Activated naive CD4-positive, alpha-beta T cell treated with anti-CD3 and anti-CD28 coated beads, Interleukin-2, amount 50 U/mL, for 24 hours (primary cell): ENCODE measurements around the gene KIAA0232.
"Not testable (repeated sequence)": the region's sequence is repeated elsewhere in the genome, so short reads cannot be mapped to it uniquely, and the experiment has no call there.

Source experiments
- H3K27ac Mint-ChIP-seq: one replicate; pipeline ENCODE4 v1.8.0; 2021; ENCODE audit warnings: mild to moderate bottlenecking, mixed read lengths
- H3K27me3 Mint-ChIP-seq: one replicate; pipeline ENCODE4 v1.8.0; 2021; ENCODE audit warnings: mixed read lengths
- H3K36me3 Mint-ChIP-seq: one replicate; pipeline ENCODE4 v1.8.0; 2021; ENCODE audit warnings: mixed read lengths
- H3K4me1 Mint-ChIP-seq: one replicate; pipeline ENCODE4 v1.8.0; 2021; ENCODE audit warnings: mixed read lengths
- H3K4me3 Mint-ChIP-seq: one replicate; pipeline ENCODE4 v1.8.0; 2021; ENCODE audit warnings: mild to moderate bottlenecking, mixed read lengths
- H3K9me3 Mint-ChIP-seq: one replicate; pipeline ENCODE4 v1.8.0; 2021; ENCODE audit warnings: mixed read lengths

Gene KIAA0232

DNA sequence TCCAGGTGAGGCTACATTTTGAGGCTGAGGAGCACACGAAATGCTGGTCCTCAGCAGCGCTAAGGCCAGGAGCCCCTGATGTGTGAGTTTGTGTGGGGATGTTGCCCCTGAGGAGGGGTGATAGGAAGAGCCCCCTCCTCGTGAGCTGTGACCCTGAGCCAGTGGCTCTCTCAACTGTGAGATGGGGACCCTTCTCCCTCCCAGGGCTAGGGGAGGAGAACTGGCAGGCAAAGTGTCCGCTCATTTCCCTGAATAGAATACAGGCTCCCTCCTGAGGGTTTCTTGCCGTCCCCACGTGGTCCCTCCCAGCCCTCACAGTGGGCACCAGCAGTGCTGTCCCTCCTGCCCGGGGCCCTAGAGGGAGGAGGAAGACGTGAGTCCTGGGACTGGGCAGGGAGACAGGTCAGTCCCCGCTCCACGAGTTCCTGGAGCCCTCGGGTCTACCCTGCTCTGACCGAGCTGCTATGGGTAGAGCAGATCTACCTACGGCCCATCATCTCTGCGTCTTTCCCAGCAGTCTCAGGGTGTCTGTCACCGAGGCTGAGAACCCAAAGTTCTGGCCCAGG, 106.1 kb downstream of the KIAA0232 start:
- Mint-ChIP-seq H3K4me1 (peaks cover 20% of the 10 kb centered on the region), H3K9me3 (no peaks in the 10 kb centered on the region), H3K27me3 (no peaks in the 10 kb centered on the region), H3K36me3 (no peaks in the 10 kb centered on the region), H3K27ac (no peak overlapping the region), H3K4me3 (no peak overlapping the region)

DNA sequence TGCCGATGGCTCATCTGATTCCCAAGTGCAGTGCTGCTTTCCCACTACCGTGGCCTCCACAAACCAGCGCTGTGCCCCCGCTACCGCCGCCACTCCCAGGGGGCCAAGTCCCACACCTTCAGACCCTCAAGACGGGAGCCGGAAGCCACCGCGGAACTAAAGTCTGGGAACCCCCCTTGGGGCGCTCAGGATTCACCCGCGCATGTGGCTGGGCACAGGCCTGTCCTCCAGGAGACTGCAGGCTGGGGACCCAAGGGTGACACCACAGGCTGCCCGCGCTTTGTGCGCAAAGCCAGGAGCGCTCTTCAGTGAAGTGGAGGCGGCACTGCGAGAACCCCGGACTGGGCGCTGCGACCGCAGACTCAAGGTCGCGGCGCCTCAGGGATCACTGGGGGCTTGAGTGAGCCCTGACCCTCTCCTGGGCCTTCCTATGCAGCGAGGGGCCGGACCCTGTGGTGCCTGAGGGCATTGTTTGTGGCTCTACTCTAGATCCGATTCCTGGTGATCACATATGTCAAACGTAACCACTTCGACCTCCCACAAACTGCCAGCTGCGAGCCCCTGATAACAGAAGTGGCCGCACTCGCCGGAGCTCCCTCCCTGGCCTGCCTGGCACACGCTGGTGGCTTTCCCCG, 106.7 kb downstream of the KIAA0232 start:
- H3K4me3 Mint-ChIP-seq: no peak overlapping the region
- H3K27ac Mint-ChIP-seq: no peak overlapping the region
- H3K9me3 Mint-ChIP-seq: no peaks in the 10 kb centered on the region
- H3K27me3 Mint-ChIP-seq: no peaks in the 10 kb centered on the region
- no peaks in the 10 kb centered on the region for H3K36me3 Mint-ChIP-seq
- H3K4me1 Mint-ChIP-seq: peaks cover 25% of the 10 kb centered on the region

DNA sequence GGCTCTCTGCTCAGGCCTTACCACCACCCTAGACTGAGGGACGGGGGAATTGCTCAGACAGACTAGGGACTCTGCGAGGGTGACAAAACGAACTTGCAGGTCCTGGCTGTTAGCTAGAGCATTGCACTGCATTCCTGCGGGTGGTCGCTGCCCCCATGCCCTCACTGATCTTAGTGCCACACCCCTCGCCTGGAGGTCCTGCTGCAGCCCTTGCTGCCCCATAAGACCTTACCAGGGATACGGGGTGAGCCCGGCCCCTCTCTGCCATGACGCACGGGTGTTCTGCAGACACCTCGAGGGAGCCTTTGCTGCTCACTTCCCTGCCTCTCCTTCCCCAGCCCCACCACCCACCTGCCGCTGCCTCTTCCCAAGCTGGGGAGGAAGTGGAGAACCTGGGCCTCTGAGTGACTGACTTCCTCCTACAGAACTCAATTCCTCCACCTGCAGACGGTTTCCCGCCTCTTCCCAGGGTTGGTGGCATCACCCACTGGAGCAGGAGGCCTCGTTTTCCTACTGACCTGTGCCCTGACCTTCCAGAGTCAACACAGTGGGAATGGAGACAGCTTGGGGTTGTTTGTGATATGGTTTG, 107.3 kb downstream of the KIAA0232 start:
- H3K4me1 Mint-ChIP-seq: peaks cover 27% of the 10 kb centered on the region
- no peaks in the 10 kb centered on the region for H3K9me3 Mint-ChIP-seq
- no peaks in the 10 kb centered on the region for H3K36me3 Mint-ChIP-seq
- H3K27me3 Mint-ChIP-seq: no peaks in the 10 kb centered on the region
- no peak overlapping the region for H3K4me3 Mint-ChIP-seq
- no peak overlapping the region for H3K27ac Mint-ChIP-seq

DNA sequence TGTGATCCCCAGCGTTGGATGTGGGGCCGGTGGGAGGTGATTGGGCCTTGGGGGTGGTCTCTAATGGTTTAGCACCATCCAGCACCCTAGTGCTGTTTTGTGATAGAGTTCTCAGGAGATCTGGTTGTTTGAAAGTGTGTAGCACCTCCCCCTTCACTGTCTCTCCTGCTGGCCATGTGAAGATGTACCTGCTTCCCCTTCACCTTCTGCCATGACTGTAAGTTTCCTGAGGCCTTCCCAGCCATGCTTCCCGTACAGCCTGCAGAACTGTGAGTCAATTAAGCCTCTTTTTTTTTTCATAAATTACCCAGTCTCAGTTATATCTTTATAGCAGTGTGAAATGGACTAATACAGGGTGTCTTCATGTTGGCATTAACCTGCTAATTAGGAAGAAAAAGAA, 107.8 kb downstream of the KIAA0232 start:
- Mint-ChIP-seq H3K4me3 (no peak overlapping the region), H3K27ac (no peak overlapping the region), H3K4me1 (peaks cover 31% of the 10 kb centered on the region), H3K27me3 (no peaks in the 10 kb centered on the region), H3K9me3 (no peaks in the 10 kb centered on the region), H3K36me3 (no peaks in the 10 kb centered on the region)

DNA sequence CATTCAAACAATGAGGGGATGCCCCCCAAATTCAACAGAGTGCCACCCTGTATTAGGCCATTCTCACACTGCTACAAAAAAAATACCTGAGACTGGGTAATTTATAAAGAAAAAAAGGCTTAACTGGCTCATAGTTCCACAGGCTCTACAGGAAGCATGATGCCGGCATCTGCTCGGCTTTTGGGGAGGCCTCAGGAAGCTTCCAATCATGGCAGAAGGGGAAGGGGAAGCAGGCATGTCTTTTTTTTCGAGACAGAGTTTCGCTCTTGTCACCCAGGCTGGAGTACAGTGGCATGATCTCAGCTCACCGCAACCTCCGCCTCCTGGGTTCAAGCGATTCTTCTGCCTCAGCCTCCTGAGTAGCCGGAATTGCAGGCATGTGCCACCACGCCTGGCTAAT, 108.4 kb downstream of the KIAA0232 start:
- H3K4me1 Mint-ChIP-seq: peaks cover 31% of the 10 kb centered on the region
- not testable (repeated sequence) for H3K4me3 Mint-ChIP-seq, H3K27me3 Mint-ChIP-seq, H3K36me3 Mint-ChIP-seq, H3K27ac Mint-ChIP-seq, H3K9me3 Mint-ChIP-seq

DNA sequence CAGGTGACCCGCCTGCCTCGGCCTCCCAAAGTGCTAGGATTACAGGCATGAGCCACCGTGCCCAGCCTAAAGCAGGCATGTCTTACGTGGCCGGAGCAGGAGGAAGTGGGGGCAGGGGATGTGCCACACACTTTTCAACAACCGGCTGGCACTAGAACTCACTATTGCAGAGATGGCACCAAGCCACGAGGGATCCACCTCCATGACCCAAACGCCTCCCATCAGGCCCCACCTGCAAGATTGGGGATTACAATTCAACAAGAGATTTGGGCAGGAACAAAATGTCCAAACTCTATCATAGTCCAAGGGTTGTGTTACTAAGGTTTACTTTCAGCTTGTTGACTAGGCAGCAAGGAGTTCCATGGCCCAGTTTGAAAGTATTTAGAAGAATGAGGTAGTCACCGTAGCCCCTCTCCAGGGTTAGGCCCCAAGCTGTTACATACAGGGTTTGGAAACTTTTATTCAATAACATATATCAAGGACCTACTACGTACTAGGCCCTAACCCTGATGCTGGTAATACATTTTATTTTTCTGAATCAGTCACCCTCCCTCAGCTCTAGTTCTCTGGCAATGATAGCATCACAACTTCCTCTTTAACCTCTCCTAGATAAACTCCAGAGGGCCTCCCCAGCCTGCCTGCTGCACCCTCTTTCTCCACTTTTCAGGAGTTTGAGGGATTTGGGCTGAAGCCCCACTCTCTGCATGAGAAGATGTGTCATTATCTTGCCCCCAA, 109.1 kb downstream of the KIAA0232 start:
- H3K27ac Mint-ChIP-seq: peak overlapping the region; percentile 77
- H3K27me3 Mint-ChIP-seq: no peaks in the 10 kb centered on the region
- no peaks in the 10 kb centered on the region for H3K9me3 Mint-ChIP-seq
- H3K36me3 Mint-ChIP-seq: no peaks in the 10 kb centered on the region
- H3K4me1 Mint-ChIP-seq: peaks cover 31% of the 10 kb centered on the region
- H3K4me3 Mint-ChIP-seq: peak overlapping the region; percentile 42

DNA sequence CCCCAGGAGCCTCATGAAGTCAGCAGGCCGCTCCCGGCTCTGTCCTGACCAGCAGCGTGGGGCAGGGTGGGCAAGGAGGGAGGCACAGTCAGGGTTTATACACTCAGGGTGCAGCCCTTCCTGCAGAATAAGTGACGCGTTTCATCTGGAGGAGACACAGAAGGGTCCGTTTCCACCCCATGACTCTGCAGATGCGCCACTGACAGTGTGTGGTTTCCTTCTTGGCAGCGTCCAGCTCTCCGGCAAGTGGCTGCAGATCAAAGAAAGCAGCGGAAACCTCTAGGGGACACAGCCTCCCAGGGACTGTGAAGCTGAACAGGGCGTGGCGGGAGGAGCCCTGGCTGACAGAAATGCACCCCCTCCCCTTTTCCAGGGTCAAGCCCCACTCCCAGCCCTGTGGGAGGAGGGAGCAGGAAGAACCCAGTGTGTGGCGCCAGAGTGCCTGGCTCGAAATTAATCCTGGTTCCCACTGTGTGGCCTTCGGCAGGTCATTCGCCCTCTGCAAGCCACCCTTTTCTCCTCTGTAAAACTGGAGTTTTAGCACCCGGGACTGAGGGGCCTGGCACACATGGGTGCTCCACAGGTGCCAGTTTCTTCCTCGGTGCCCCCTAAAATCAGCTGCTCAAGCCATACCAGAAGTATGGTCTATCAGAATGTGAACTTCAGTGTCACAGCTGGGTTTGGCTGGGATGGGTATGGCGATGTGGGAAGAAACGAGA, 109.8 kb downstream of the KIAA0232 start:
- H3K27me3 Mint-ChIP-seq: no peaks in the 10 kb centered on the region
- peak overlapping the region; percentile 77 for H3K27ac Mint-ChIP-seq
- H3K4me1 Mint-ChIP-seq: peaks cover 31% of the 10 kb centered on the region
- no peaks in the 10 kb centered on the region for H3K36me3 Mint-ChIP-seq
- H3K4me3 Mint-ChIP-seq: peak overlapping the region; percentile 42
- H3K9me3 Mint-ChIP-seq: no peaks in the 10 kb centered on the region

DNA sequence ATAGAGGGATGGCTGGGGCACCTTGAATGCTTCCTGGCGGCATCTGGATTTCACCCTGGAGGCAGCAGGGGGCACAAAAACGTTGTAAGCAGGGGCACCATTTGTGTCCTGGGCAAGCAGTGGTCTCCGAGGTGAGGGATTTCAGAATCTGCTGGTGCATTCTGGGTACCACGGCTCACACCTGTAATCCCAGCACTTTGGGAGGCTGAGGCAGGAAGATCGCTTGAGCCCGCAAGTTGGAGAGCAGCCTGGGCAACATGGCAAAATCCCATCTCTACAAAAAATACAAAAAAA, 110.3 kb downstream of the KIAA0232 start:
- no peaks in the 10 kb centered on the region for H3K9me3 Mint-ChIP-seq
- no peak overlapping the region for H3K4me3 Mint-ChIP-seq
- peaks cover 31% of the 10 kb centered on the region for H3K4me1 Mint-ChIP-seq
- no peak overlapping the region for H3K27ac Mint-ChIP-seq
- no peaks in the 10 kb centered on the region for H3K27me3 Mint-ChIP-seq
- H3K36me3 Mint-ChIP-seq: no peaks in the 10 kb centered on the region

DNA sequence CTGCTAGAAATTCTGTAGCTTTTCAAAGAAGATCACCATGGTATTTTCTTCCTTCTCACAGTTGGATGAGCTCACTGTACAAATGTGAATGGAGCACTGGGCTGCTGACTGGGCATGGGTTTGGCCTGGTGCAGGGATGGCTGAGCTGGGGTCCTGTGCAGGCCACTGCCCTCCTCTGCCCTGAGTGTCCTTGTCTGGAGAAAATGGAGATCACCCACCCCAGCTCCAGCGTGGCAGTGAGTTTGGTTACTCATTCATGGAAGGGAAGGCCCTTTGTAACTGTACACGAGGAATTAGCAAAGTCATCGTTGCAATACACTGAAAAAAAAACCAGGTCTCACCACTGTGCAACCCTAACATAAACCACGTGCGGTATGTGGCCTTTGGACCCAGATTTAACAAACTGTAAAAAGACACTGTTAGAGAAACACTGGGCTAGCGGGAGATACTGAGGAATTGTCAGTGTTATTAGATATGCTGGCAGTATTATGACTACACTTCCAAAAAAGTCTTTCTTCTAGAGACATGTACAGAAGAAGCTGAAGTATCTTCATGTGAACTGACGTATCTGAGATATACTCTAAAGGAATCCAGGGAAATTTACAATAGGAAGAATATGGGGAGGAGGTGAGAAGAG, 111.0 kb downstream of the KIAA0232 start:
- no peaks in the 10 kb centered on the region for H3K36me3 Mint-ChIP-seq
- no peak overlapping the region for H3K4me3 Mint-ChIP-seq
- peaks cover 32% of the 10 kb centered on the region for H3K4me1 Mint-ChIP-seq
- H3K27me3 Mint-ChIP-seq: no peaks in the 10 kb centered on the region
- peak overlapping the region; percentile 16 for H3K27ac Mint-ChIP-seq
- no peaks in the 10 kb centered on the region for H3K9me3 Mint-ChIP-seq

DNA sequence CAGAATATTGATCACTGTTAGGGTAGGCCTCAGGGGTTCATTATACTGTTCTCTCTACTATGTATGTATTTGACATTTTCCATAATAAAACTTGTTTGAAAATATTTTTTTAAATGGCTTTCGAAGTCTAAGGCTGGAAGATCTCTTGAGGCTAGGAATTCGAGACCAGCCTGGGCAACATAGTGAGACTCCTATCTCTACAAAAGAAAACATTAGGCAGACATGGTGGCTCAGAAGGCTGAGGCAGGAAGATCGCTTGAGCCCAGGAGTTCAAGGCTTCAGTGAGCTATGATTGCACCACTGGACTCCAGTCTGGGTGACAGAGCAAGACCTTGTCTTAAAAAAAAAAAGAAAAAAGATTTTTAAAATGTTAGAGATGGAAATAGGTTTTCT, 111.6 kb downstream of the KIAA0232 start:
- Mint-ChIP-seq H3K9me3 (no peaks in the 10 kb centered on the region), H3K4me3 (no peak overlapping the region), H3K27ac (peak overlapping the region; percentile 42), H3K4me1 (peaks cover 37% of the 10 kb centered on the region), H3K27me3 (no peaks in the 10 kb centered on the region), H3K36me3 (no peaks in the 10 kb centered on the region)

DNA sequence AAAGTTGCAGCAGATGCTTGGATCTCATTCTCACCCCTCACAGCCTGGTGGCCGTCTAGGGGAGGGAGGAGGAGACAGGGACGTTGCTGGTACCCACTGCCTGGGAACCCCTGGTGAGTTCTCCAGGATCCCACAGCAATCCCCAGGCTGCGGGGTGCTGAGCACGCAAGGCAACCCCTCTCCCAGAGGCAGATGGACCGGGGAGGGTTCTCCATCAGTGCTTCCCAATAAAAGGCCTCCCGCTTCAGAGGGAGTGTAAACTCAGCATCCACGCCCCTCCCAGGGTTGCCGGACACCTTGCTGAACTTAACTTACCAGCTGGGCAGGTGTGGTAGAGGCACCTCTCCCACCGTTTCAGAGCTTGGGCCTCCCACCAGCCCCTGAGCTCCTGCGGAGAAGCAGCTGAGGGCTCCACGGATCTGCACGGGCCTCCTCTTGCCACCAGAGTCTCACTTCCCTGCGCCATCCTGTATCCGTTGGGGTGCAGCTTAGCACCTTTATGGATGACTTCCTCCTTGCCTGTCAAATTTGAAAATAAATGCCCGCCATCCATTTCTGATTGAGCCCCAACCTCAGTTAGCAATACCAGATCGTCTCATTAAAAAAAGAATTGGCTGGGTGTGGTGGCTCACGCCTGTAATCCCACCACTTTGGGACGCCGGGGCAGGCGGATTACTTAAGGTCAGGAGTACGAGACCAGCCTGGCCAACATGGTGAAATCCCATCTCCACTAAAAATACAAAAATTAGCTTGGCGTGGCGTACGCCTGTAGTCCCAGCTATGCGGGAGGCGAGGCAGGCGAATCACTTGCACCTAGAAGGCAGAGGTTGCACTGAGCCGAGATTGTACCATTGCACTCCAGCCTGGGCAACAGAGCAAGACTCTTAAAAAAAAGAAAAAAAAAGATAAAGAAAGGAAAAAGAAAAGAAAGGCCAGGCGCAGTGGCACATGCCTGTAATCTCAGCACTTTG, 112.3 kb downstream of the KIAA0232 start:
- peak overlapping the region; percentile 46 for H3K27ac Mint-ChIP-seq
- peaks cover 44% of the 10 kb centered on the region for H3K4me1 Mint-ChIP-seq
- H3K36me3 Mint-ChIP-seq: no peaks in the 10 kb centered on the region
- no peaks in the 10 kb centered on the region for H3K27me3 Mint-ChIP-seq
- H3K9me3 Mint-ChIP-seq: no peaks in the 10 kb centered on the region
- no peak overlapping the region for H3K4me3 Mint-ChIP-seq

DNA sequence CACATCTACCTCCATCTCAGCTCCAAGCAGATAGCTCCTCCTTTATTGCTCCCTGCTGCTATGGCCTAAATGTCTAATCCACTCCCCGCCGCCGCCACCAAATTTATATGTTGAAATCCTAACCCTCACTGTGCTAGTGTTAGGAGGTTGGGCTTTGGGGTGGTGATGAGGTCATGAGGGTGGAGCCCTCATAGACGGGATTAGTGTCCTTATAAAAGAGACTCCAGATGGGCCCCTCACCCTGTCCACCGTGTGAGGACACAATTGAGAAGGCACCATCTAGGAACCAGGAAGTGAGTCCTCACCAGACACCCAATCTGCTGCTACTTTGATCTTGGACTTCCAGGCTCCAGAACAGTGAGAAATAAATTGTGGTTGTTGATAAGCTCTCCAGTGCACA, 113.5 kb downstream of the KIAA0232 start:
- peaks cover 54% of the 10 kb centered on the region for H3K4me1 Mint-ChIP-seq
- H3K4me3 Mint-ChIP-seq: no peak overlapping the region
- H3K27me3 Mint-ChIP-seq: no peaks in the 10 kb centered on the region
- H3K27ac Mint-ChIP-seq: no peak overlapping the region
- no peaks in the 10 kb centered on the region for H3K9me3 Mint-ChIP-seq
- no peaks in the 10 kb centered on the region for H3K36me3 Mint-ChIP-seq

DNA sequence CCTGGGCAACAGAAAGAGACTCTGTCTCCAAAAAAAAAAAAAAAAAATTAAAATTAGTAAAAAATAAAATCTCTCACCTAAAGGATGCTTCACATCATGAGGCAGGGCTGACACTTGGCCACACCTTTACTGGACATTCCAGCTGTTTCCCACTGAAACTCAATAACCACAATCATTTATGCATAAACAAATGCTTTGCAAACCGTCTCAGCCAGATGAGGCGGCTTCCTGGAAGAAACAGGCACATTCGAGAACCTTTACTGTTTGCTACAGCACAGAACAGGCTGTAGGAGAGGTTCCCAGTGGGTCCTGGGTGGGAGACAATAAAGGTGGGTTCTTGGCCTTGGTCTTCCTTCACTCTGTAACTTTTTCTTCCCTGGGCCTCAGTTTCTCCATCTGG, 116.2 kb downstream of the KIAA0232 start:
- Mint-ChIP-seq H3K4me3 (peak overlapping the region; percentile 60), H3K4me1 (peaks cover 32% of the 10 kb centered on the region), H3K9me3 (no peaks in the 10 kb centered on the region), H3K27ac (peak overlapping the region; percentile 92), H3K27me3 (no peaks in the 10 kb centered on the region), H3K36me3 (no peaks in the 10 kb centered on the region)

DNA sequence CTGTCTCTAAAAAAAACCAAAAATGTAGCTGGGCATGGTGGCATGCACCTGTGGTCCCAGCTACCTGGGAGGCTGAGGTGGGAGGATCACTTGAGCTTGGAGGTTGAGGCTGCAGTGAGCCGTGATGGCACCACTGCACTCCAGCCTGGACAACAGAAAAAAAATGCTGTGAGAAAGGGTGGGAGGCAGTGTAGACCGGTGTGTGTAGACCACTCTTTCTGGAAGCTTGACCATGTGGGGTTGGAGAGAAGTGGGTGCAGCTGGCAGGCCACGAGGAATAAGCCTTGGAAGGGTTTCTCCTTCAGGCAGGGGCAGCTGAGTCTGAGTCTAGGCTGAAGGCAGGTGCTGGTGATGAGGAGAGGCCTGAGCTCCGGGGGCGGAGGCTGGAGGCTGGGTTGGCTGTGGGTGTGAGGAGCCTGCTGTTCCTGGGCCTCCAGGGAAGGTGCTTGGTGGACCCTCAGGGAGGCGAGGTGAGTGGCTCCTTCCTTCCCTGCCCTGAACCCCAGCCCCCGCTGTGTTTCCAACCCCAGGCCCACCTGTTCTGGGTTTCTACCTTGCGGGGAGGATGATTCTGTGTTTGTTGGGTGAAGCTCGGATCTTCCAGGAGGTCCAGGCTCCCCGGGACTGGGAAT, 117.8 kb downstream of the KIAA0232 start:
- no peak overlapping the region for H3K27ac Mint-ChIP-seq
- H3K27me3 Mint-ChIP-seq: no peaks in the 10 kb centered on the region
- H3K9me3 Mint-ChIP-seq: no peaks in the 10 kb centered on the region
- H3K4me1 Mint-ChIP-seq: peaks cover 29% of the 10 kb centered on the region
- no peak overlapping the region for H3K4me3 Mint-ChIP-seq
- H3K36me3 Mint-ChIP-seq: no peaks in the 10 kb centered on the region
